GM21447 (cell line): ENCODE data around the gene GNAT3.

ENCODE experiments used
- ATAC-seq: cut with Tn5 transposase; IDR thresholded peaks from one replicate; pipeline ENCODE4 v1.9.1; 2021; ENCODE audit not compliant: unreplicated experiment

Gene GNAT3

DNA sequence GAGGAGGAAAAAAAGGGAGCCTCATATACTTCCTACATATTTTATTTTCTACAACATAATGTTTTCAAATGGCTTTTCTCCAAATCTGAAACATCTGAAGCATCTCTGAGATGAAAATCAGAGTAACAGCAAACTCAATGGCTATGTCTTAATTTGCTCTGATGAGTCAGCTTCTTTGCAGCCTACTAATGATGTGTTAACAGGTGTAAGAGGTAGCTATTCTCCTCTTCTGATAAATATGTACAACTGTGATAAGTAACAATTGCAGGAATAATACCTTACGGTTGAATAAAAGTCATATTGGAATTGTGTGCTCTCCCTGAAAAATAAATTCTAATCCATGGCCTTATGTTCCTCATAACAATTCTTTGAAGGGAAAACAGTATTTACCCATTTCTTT is 45.2 kb downstream of the GNAT3 start:
- no peak for ATAC-seq

DNA sequence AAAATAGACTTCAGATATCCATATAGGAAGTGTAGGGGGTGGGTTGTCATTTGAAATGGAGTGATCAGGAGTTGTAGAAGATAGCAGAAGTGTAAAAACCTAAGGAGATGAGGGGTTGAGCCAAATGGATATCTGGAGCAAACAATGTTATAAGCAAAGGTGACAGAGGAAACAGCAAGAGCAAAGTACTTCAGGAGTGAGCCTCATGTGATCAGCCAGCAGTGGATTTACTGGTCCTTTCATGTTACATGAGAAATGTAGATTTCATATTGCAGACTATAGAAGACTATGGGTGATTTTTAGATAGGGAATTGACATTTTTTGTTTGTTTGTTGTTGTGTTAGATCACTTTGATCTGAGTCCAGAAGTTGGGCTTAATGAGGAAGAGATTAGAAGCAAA is 47.7 kb downstream of the GNAT3 start:
- ATAC-seq = no peak

DNA sequence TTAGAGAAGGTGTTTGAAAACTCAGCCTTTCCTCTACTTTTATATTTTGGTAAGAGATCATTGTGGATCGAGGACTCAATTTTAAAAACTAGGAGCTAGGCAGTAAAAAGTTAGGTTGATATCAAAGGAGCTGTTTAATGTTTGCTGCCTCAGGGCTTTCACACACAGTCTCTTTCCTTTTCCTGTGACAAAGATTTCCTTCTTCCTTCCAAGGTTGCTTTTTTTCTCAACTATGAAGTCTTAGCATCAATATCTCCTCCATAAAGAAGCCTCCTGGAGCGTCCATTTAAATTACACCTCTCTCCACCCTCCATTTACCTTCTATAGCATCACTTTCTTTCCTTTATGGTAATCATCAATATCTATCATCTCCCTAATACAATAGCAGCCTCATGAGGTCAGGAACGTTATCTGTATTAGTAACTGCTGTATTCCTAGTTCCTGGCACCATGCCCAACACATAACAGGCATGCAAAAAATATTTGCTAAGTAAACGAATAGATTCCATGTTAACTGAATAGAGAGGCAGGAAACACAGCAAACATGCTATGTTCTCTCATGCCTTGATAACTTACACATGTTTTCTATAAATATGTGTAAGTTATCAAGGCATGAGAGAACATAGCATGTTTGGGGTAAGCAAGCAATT is 48.5 kb downstream of the GNAT3 start:
- ATAC-seq = no peak

DNA sequence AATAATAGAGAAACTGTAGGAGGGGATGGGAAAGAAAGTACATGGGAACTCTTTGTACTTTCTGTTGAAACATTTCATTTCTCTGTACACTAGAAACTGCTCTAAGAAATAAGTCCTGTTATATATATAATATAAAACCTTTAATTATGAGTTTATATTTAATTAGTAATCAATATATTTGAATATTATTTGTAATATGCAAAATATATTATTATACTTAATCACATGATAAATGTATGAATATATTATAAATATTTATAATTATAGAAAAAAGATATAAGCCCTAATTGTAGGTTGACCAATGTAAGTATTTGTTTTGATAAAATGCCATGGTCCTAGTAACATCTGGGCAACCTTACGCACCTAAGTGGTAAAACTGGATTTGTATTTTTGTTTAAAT is 51.0 kb downstream of the GNAT3 start:
- no peak for ATAC-seq

DNA sequence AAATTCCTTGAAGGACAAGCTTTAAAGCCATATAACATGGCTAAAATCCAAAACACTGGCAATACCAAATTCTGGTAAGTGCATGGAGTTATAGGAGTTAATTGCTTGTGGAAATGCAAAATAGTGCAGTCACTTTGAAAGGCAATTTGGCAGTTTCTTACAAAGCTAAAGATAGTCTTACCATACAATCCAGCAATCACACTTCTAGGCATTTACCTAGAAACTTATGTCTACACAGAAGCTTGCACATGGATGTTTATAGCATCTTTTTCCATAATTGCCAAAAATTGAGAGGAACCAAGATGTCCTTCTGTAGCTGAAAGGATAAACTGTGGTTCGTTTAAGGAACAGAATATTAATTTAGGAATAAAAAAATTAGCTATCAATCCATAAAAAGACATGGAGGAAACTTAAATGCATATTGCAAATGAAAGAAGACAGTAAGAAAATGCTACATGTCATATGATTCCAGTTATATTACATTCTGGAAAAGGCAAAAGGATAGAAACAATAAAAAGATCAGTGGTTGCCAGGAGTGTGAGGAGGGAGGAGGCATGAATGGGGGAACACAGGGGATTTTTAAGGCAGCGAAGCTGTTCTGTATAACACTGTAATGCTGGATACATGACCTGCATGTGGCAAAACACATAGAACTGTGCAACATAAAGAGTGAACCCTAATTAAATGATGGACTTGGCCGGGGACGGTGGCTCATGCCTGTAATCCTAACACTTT is 51.9 kb downstream of the GNAT3 start:
- ATAC-seq = no peak

GRCh38 chr7:80458822-80459725 is 52.8 kb downstream of the GNAT3 start:
- no peak for ATAC-seq

- ATAC-seq = no peak
Observed at GRCh38 chr7:80453699-80454340, 58.0 kb downstream of the GNAT3 start.

- no peak for ATAC-seq
Observed at GRCh38 chr7:80450621-80451308, 61.1 kb downstream of the GNAT3 start.

DNA sequence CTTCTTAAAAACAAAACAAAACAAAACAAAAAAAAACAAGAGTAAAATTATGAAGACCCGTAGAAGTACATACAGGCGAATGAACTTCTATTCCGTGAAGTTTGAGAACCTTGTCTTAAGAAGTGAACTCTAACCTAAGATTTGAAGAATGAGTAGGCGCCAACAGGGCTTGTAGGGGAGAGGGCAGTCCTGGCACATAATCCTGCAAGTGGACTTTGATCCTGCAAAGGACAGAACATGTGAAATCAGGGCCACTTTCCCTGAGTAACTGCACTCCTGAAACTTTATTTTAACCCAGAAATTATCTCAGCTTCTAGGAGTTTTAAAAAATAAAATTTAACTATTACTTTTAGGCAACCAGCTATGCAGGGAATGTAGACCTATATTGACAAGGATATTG is 62.0 kb downstream of the GNAT3 start:
- no peak for ATAC-seq

DNA sequence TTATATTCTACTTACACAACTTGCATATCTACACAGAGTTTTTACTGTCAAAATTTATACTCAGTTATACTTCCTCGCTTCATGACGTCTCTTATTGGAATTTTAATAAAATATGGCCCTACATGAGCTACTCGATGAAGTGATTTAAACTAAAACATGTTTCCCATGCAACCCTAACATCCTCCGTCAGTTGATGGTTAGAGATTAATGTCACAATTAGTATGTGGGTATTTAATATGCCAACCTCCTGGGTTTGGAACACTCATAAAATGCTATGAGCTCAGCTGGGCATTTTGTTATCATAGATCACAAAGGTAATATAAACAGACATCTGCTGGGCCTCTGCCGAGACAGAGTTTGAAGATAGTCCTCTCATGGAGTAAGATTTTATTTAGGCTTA is 66.5 kb downstream of the GNAT3 start:
- ATAC-seq = no peak

- no peak for ATAC-seq
Observed at GRCh38 chr7:80444811-80445210, 67.1 kb downstream of the GNAT3 start.

- ATAC-seq = no peak
Observed at GRCh38 chr7:80443325-80443724, 68.5 kb downstream of the GNAT3 start.

- no peak for ATAC-seq
Observed at GRCh38 chr7:80440883-80441282, 71.0 kb downstream of the GNAT3 start.

- no peak for ATAC-seq
Observed at GRCh38 chr7:80439894-80440821, 71.7 kb downstream of the GNAT3 start.

GRCh38 chr7:80435521-80435920 is 76.3 kb downstream of the GNAT3 start:
- no peak for ATAC-seq

DNA sequence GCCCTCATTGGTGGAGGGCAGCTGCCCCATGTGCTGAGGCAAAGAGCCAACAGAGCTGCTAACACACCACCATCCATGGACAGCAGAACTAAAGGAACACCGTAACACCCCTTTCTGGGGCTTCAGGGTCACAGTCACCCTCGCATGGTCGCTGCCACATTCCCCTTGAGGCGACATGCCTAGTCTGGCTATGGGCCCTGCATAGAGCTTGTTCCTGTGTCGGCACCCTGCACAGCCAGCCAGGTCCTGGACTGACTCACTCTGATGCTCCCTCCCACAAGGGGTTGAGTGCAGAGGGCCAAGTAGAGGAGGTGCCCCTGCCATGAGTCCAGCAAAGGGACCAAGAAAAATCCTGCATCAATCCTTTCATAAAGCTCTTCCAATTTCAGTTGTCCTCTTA is 77.8 kb downstream of the GNAT3 start:
- ATAC-seq = no peak

DNA sequence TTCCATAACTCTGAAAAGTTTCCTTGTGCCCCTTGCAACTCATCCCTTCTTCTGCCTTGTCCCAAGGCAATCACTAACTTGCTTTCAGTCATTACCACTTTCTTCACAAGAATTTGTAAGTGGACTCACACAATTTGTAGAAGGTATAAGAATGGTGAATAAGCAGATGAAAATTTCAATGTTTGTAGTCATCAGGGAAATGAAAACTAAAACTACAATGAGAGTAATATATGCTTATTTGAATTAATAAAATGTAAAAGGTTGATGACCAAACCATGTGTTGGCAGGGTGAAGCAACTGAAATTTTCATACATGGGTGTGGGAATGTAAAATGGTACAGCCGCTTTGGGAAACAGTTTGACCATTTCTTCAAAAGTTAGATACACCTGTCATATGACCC is 79.7 kb downstream of the GNAT3 start:
- ATAC-seq = no peak

DNA sequence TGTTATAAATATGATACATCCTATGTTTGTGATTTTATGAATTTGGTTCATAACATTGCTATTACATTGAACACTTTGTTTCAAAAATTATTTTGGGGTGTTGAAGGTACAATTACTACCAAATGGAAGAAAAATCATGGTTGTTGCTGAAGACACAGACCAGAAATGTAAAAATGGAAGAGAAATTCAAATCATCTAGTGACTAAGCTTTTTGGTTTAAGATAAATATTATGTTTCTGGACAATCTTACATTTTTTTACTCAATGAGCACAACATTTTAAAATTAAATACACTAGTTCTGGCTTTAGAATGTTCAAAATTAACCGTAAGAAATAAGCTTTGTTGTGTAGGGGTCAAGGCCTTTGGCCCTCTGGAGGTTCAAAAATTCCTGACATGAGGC is 82.7 kb downstream of the GNAT3 start:
- ATAC-seq = no peak

GRCh38 chr7:80428161-80429054 is 83.5 kb downstream of the GNAT3 start:
- ATAC-seq = no peak
